Measurements from ENCODE around the gene SASH1. TPM values are rescaled to one million over a fixed set of nuclear protein-coding genes. Genes with fewer than 3 reads are reported as not detected.

SASH1 gene
- total and polyA plus RNA-seq, 7 experiments from 2014 or later = 0.24 to 7.8 (median 1.4) TPM; not detected in 2

DNA sequence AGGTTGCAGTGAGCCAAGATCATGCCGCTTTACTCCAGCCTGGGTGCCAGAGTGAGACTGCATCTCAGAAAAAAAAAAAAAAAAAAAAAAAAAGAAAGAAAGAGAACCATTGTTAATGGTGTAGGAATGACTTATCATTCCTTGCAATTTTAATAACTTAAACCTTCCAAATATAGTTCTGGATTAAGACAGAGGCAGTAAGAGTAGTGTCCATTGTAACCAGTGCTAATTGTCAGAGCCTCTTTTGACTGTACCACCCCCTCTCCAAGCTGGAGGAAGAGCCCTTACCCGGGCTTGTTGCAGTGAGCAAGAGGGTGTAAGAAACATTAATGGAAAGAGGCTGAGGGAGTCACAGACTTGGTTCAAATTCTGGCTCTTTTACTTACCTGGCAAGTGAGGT lies 53.8 kb downstream of the SASH1 start:
- H3K36me3 ChIP-seq (ENCODE audit: control insufficient read depth in 2 of 3, insufficient read depth in 3 of 3, low read length in 3 of 3) = no peaks in the 10 kb centered on the region
- H3K4me3 ChIP-seq (ENCODE audit: low read length) = no peak overlapping the region
- no peak overlapping the region for H3K27ac Mint-ChIP-seq
- H3K9me3 Mint-ChIP-seq = no peaks in the 10 kb centered on the region
- intact Hi-C loops (cut with micrococcal nuclease) = no loop called here
- H3K4me1 ChIP-seq (ENCODE audit: control insufficient read depth in 2 of 2, insufficient read depth in 2 of 2, low read length in 2 of 2) = no peaks in the 10 kb centered on the region
- ChIA-PET POLR2A (no interaction called here), CTCF (no interaction called here)
- H3K36me3 Mint-ChIP-seq = no peaks in the 10 kb centered on the region
- H3K27me3 ChIP-seq (ENCODE audit: control insufficient read depth in 2 of 2, insufficient read depth in 2 of 2, low read length in 2 of 2) = no peaks in the 10 kb centered on the region
- DNase-seq = no peak
- H3K4me1 Mint-ChIP-seq = no peaks in the 10 kb centered on the region
- H3K4me3 Mint-ChIP-seq = no peak overlapping the region
- no peak for ATAC-seq
- H3K27me3 Mint-ChIP-seq = peaks cover 3 to 22% (median 11%) of the 10 kb centered on the region in 5 donors
- H3K27ac ChIP-seq (ENCODE audit: low read depth, low read length) = no peak overlapping the region
- H3K9me3 ChIP-seq (ENCODE audit: control insufficient read depth in 2 of 3, low read length in 3 of 3) = no peaks in the 10 kb centered on the region

DNA sequence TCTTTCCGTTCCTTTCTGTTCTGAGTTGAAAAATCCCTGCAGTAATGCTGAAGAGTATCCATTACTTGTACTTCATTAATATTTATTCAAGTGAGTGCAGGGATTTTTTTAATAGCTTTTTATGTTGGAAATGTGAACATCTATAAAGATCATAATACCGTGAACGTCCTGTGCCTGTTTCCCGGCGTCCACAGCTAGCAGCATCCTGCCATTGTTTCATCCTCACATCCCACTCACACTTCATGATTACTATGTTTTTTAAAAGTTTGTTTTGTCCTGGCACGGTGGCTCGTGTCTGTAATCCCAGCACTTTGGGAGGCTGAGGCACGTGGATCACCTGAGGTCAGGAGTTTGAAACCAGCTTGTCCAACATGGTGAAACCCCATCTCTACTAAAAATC lies 54.3 kb downstream of the SASH1 start:
- ChIA-PET POLR2A (no interaction called here), CTCF (no interaction called here)
- H3K4me3 Mint-ChIP-seq = no peak overlapping the region
- no peak overlapping the region for H3K4me3 ChIP-seq (ENCODE audit: low read length)
- H3K27me3 Mint-ChIP-seq = peaks cover 6 to 24% (median 14%) of the 10 kb centered on the region in 5 donors
- intact Hi-C loops (cut with micrococcal nuclease) = no loop called here
- no peaks in the 10 kb centered on the region for H3K9me3 Mint-ChIP-seq
- DNase-seq (no peak), ATAC-seq (no peak)
- H3K4me1 Mint-ChIP-seq = no peaks in the 10 kb centered on the region
- H3K27ac Mint-ChIP-seq = no peak overlapping the region
- H3K9me3 ChIP-seq (ENCODE audit: control insufficient read depth in 2 of 3, low read length in 3 of 3) = no peaks in the 10 kb centered on the region
- H3K27ac ChIP-seq (ENCODE audit: low read depth, low read length) = no peak overlapping the region
- H3K36me3 Mint-ChIP-seq = no peaks in the 10 kb centered on the region
- H3K4me1 ChIP-seq (ENCODE audit: control insufficient read depth in 2 of 2, insufficient read depth in 2 of 2, low read length in 2 of 2) = no peaks in the 10 kb centered on the region
- no peaks in the 10 kb centered on the region for H3K36me3 ChIP-seq (ENCODE audit: control insufficient read depth in 2 of 3, insufficient read depth in 3 of 3, low read length in 3 of 3)
- H3K27me3 ChIP-seq (ENCODE audit: control insufficient read depth in 2 of 2, insufficient read depth in 2 of 2, low read length in 2 of 2) = no peaks in the 10 kb centered on the region

DNA sequence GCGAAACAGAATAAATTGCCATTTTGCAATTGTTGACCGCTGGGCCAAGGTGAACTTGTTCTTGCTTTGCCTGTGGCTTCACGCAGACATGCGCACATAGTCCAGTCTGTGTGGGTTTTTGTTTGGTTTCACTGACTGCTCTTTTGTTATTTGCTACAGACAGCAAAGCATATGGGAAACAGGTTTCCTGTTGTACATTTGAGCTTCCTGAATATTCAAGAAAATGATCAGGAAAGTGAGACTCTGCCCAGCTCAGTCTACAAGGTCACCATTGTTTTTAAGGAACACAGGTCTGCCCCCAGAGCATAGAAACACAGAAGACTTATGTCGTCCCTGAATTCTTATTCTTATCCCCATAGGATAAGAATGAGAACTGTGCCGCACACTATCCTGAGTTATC lies 55.6 kb downstream of the SASH1 start:
- no peak overlapping the region for H3K4me3 ChIP-seq (ENCODE audit: low read length)
- no peak for ATAC-seq
- H3K4me3 Mint-ChIP-seq = no peak overlapping the region
- H3K4me1 Mint-ChIP-seq = no peaks in the 10 kb centered on the region
- CTCF ChIA-PET = no interaction called here
- POLR2A ChIA-PET = no interaction called here
- no peaks in the 10 kb centered on the region for H3K4me1 ChIP-seq (ENCODE audit: control insufficient read depth in 2 of 2, insufficient read depth in 2 of 2, low read length in 2 of 2)
- H3K9me3 ChIP-seq (ENCODE audit: control insufficient read depth in 2 of 3, low read length in 3 of 3) = no peaks in the 10 kb centered on the region
- no peaks in the 10 kb centered on the region for H3K36me3 Mint-ChIP-seq
- H3K27me3 ChIP-seq (ENCODE audit: control insufficient read depth in 2 of 2, insufficient read depth in 2 of 2, low read length in 2 of 2) = no peaks in the 10 kb centered on the region
- intact Hi-C loops (cut with micrococcal nuclease) = no loop called here
- no peaks in the 10 kb centered on the region for H3K9me3 Mint-ChIP-seq
- H3K27ac Mint-ChIP-seq = no peak overlapping the region
- no peaks in the 10 kb centered on the region for H3K36me3 ChIP-seq (ENCODE audit: control insufficient read depth in 2 of 3, insufficient read depth in 3 of 3, low read length in 3 of 3)
- peaks cover 8 to 20% (median 14%) of the 10 kb centered on the region in 5 donors for H3K27me3 Mint-ChIP-seq
- DNase-seq = no peak
- H3K27ac ChIP-seq (ENCODE audit: low read depth, low read length) = no peak overlapping the region

GRCh38 chr6:148398678-148399077 lies 56.0 kb downstream of the SASH1 start:
- DNase-seq (no peak), ATAC-seq (no peak)
- Histone ChIP-seq H3K4me3 (ENCODE audit: low read length) (no peak overlapping the region), H3K27me3 (ENCODE audit: control insufficient read depth in 2 of 2, insufficient read depth in 2 of 2, low read length in 2 of 2) (no peaks in the 10 kb centered on the region), H3K36me3 (ENCODE audit: control insufficient read depth in 2 of 3, insufficient read depth in 3 of 3, low read length in 3 of 3) (no peaks in the 10 kb centered on the region), H3K4me1 (ENCODE audit: control insufficient read depth in 2 of 2, insufficient read depth in 2 of 2, low read length in 2 of 2) (no peaks in the 10 kb centered on the region), H3K9me3 (ENCODE audit: control insufficient read depth in 2 of 3, low read length in 3 of 3) (no peaks in the 10 kb centered on the region), H3K27ac (ENCODE audit: low read depth, low read length) (no peak overlapping the region)
- POLR2A ChIA-PET = no interaction called here
- peaks cover 8 to 20% (median 14%) of the 10 kb centered on the region in 5 donors for H3K27me3 Mint-ChIP-seq
- intact Hi-C loops (cut with micrococcal nuclease) = no loop called here
- no peaks in the 10 kb centered on the region for H3K4me1 Mint-ChIP-seq
- H3K27ac Mint-ChIP-seq = no peak overlapping the region
- CTCF ChIA-PET = no interaction called here
- H3K9me3 Mint-ChIP-seq = no peaks in the 10 kb centered on the region
- no peak overlapping the region for H3K4me3 Mint-ChIP-seq
- no peaks in the 10 kb centered on the region for H3K36me3 Mint-ChIP-seq

- no peak for ATAC-seq
- CTCF ChIA-PET = no interaction called here
- POLR2A ChIA-PET = no interaction called here
- peaks cover 0 to 3% (median 0%) of the 10 kb centered on the region in 7 donors for H3K4me1 Mint-ChIP-seq
- DNase-seq = no peak
- intact Hi-C loops (cut with micrococcal nuclease) = no loop called here
- no peaks in the 10 kb centered on the region for H3K27me3 ChIP-seq (ENCODE audit: control insufficient read depth in 2 of 2, insufficient read depth in 2 of 2, low read length in 2 of 2)
- peaks cover 9 to 23% (median 16%) of the 10 kb centered on the region in 5 donors for H3K27me3 Mint-ChIP-seq
- H3K9me3 Mint-ChIP-seq = no peaks in the 10 kb centered on the region
- no peaks in the 10 kb centered on the region for H3K9me3 ChIP-seq (ENCODE audit: control insufficient read depth in 2 of 3, low read length in 3 of 3)
- no peaks in the 10 kb centered on the region for H3K36me3 ChIP-seq (ENCODE audit: control insufficient read depth in 2 of 3, insufficient read depth in 3 of 3, low read length in 3 of 3)
- no peak overlapping the region for H3K4me3 ChIP-seq (ENCODE audit: low read length)
- H3K27ac ChIP-seq (ENCODE audit: low read depth, low read length) = no peak overlapping the region
- H3K36me3 Mint-ChIP-seq = no peaks in the 10 kb centered on the region
- no peak overlapping the region for H3K27ac Mint-ChIP-seq
- no peaks in the 10 kb centered on the region for H3K4me1 ChIP-seq (ENCODE audit: control insufficient read depth in 2 of 2, insufficient read depth in 2 of 2, low read length in 2 of 2)
- no peak overlapping the region for H3K4me3 Mint-ChIP-seq
Measured at GRCh38 chr6:148401571-148401970, 58.9 kb downstream of the SASH1 start.

- Mint-ChIP-seq H3K4me1 (peaks cover 0 to 3% (median 0%) of the 10 kb centered on the region in 7 donors), H3K36me3 (no peaks in the 10 kb centered on the region), H3K27me3 (peaks cover 7 to 20% (median 17%) of the 10 kb centered on the region in 5 donors), H3K4me3 (no peak overlapping the region), H3K9me3 (peaks cover 0 to 3% (median 0%) of the 10 kb centered on the region in 11 donors), H3K27ac (no peak overlapping the region)
- Histone ChIP-seq H3K4me1 (ENCODE audit: control insufficient read depth in 2 of 2, insufficient read depth in 2 of 2, low read length in 2 of 2) (no peaks in the 10 kb centered on the region), H3K36me3 (ENCODE audit: control insufficient read depth in 2 of 3, insufficient read depth in 3 of 3, low read length in 3 of 3) (no peaks in the 10 kb centered on the region), H3K9me3 (ENCODE audit: control insufficient read depth in 2 of 3, low read length in 3 of 3) (no peaks in the 10 kb centered on the region), H3K27me3 (ENCODE audit: control insufficient read depth in 2 of 2, insufficient read depth in 2 of 2, low read length in 2 of 2) (no peaks in the 10 kb centered on the region), H3K4me3 (ENCODE audit: low read length) (no peak overlapping the region), H3K27ac (ENCODE audit: low read depth, low read length) (no peak overlapping the region)
- DNase-seq = no peak
- ATAC-seq = no peak
- intact Hi-C loops (cut with micrococcal nuclease) = no loop called here
- ChIA-PET CTCF (no interaction called here), POLR2A (no interaction called here)
Measured at GRCh38 chr6:148404456-148405054, 61.9 kb downstream of the SASH1 start.

- peaks cover 0 to 3% (median 0%) of the 10 kb centered on the region in 11 donors for H3K9me3 Mint-ChIP-seq
- POLR2A ChIA-PET = no interaction called here
- DNase-seq (no peak), ATAC-seq (no peak)
- intact Hi-C loops (cut with micrococcal nuclease) = no loop called here
- peaks cover 6 to 20% (median 17%) of the 10 kb centered on the region in 5 donors for H3K27me3 Mint-ChIP-seq
- no peak overlapping the region for H3K27ac Mint-ChIP-seq
- Histone ChIP-seq H3K27me3 (ENCODE audit: control insufficient read depth in 2 of 2, insufficient read depth in 2 of 2, low read length in 2 of 2) (no peaks in the 10 kb centered on the region), H3K4me1 (ENCODE audit: control insufficient read depth in 2 of 2, insufficient read depth in 2 of 2, low read length in 2 of 2) (no peaks in the 10 kb centered on the region), H3K27ac (ENCODE audit: low read depth, low read length) (no peak overlapping the region), H3K36me3 (ENCODE audit: control insufficient read depth in 2 of 3, insufficient read depth in 3 of 3, low read length in 3 of 3) (no peaks in the 10 kb centered on the region), H3K9me3 (ENCODE audit: control insufficient read depth in 2 of 3, low read length in 3 of 3) (no peaks in the 10 kb centered on the region), H3K4me3 (ENCODE audit: low read length) (no peak overlapping the region)
- H3K36me3 Mint-ChIP-seq = no peaks in the 10 kb centered on the region
- no peak overlapping the region for H3K4me3 Mint-ChIP-seq
- CTCF ChIA-PET = no interaction called here
- H3K4me1 Mint-ChIP-seq = peaks cover 0 to 3% (median 0%) of the 10 kb centered on the region in 7 donors
Measured at GRCh38 chr6:148405894-148406293, 63.3 kb downstream of the SASH1 start.
